ENCODE results near the gene ECHDC1.
A peak's percentile ranks its signal among the peaks of the same experiment; 100 is the strongest.
"Not testable (repeated sequence)": the region's sequence is repeated elsewhere in the genome, so short reads cannot be mapped to it uniquely, and the experiment has no call there.

ECHDC1 gene, protein sequence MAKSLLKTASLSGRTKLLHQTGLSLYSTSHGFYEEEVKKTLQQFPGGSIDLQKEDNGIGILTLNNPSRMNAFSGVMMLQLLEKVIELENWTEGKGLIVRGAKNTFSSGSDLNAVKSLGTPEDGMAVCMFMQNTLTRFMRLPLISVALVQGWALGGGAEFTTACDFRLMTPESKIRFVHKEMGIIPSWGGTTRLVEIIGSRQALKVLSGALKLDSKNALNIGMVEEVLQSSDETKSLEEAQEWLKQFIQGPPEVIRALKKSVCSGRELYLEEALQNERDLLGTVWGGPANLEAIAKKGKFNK

DNA sequence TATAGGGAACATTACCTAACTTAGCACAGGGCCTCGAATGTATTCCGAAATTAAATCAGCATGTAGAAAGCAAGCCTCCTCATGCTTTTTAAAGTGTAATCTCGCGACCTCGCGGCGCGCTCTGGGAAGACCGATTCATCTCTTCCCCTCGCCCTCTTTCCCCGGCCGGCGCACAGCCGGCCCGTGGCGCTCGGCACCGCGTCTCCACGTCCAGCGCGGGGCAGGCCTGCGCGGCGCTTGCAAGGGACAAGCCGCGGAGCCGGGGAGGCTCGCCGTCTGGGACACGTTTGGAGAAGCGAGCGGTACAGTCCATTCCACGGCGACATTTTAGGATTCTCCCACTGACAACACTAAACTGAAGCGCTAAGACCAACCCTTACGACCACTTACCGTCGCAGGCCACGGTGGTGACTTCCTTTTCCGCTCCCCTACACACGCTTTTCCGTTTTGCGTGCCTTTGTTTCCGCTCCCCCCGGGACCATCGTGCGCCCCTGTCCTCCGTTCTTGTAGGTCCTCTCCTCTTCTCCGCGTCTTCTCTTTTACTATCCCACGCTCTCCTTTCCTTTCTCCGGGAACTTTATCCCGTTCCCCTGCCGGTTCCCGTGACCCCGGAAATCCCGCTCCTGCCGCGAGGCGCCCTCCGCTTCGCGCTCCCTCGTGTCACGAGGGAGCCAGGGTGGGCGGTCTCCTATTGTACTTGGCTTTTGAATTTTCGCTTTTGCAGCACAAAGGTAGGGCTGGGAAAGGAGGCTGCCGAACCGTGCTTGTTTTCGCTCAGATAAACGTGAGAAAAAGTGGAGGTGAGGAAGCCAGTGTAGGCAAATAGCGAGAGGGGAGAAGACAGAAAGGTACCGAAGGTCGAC lies at the start of gene ECHDC1:
TSS of gene ECHDC1 (minus strand) at position 664 of the 863 bp plus-strand sequence. CDS start 12,581 bp downstream, outside the sequence.
- DNase-seq, result peak; percentile 67

DNA sequence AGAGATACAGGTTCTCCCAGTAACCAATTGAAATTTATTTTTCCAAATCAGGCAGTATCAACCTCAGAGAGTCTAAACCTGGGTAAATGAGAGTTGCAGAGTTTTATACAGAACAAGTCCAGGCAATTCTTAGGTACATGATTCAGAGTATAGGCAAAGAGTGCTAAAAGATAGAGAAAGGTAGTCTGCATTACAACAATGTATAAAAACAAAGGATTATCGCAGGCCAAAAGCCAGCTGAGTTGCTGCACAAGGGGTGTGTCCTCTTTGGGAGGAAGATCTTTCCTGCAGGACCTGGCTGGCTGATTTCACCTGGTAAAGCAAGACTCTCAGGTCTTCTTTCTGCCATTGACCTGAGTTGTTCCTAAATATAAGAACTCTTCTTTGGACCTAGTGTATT lies 48.9 kb upstream of the ECHDC1 start:
- no peak for DNase-seq

DNA sequence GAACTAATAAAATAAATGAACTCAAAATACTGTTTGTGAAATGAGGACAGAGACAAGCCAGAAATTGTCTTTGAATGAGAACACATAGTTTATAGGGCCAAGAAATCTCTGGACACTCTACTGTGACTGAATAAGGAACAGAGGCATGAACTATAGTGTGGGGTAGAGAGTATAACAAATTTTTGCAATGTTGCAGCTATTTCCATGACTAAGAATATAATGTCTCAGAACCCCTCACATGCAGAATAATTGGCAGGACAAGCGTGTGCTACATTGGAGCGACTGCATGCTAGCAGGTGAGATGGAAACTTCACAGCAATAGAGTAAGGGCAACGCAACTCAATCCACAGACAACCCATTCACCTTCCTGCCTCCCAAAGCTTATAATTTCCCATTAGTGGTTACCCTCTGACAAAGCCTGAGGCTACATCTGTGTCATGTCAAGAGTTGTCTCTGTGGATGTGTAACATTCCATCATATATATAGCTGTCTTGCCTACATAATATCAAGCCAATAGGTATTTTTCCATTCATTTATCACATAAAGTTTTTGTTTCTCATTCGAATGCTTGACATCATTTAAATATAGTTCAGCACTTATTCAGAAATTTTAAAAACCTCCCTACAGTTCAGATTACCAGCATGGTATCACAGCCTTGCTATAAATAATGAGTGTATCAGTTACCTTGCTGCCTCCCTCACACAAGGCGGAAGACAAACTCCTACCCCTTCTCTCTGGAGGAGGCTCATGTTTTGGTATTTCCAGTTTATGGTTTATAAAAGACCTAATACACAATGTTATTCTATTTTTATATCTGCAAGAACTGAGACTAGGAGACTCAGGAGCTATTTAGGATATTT lies 47.9 kb upstream of the ECHDC1 start:
- no peak for DNase-seq

DNA sequence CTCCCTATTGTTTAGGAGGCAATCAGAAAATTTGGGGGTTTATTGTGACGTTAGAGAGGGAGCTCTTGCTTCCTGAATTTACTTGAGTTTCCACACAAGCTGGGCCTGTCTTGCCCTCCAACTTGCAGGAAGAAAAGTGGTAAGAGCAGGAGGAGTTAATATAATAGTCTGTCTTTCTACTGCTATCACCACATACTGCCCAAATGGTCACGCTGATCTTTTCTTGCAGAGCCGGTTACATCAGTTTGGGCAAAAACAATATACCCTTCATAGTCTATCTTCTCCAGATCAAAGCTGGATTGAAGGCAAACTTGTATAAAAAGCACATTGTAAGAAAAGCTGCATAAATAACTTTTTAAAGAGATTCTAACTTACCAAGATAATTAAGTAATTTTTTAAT lies 46.3 kb upstream of the ECHDC1 start:
- DNase-seq, result no peak

DNA sequence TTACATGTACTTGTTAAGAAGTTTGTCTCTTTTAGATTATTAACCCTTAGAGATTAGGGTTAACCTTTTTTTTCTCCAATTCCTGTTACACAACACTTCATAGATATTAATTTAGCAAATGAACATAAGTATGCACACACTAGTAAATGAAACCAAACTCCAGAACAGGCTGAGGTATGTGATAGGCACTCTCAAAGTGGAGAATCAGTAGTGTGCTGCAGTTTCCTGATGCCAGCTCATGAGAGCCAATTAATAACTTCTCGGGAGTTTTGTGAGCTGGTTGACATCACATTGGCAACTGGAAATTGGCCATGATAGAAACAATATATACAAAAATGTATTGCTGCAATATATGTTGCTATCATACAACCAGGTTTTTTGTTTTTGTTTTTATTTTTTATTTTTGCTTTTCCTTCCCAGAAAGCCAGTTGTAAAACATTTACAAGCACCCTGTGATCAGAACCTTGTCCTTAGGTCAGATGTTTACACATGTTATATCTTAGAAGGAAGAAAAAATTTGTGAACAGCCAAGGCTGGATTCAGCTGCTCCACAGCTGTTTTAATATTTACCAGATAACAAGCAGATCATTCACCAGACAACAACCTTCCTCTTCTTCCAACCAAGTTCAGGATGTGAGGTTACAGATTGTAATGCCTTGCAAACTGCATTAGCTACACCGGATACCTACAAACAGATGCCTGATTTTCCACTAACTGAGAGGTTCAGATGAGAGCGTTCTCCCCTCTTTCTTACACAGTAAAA lies 42.4 kb upstream of the ECHDC1 start:
- DNase-seq, result no peak

DNA sequence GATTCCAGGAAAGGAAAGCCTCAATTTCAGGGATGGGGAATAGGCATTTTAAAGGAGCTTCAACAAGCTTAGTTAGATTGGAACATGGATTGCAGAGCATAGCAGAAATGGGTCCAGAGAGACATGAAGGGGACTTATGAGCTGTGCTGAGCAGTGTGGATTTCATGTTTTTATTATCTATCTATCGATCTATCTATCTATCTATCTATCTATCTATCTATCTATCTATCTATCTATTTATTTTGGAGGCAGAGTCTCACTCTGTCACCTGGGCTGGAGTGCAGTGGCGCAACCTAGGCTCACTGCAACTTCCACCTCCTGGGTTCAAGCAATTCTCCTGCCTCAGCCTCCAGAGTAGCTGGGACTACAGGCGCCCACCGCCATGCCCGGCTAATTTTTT lies 41.4 kb upstream of the ECHDC1 start:
- DNase-seq, result not testable (repeated sequence)

DNA sequence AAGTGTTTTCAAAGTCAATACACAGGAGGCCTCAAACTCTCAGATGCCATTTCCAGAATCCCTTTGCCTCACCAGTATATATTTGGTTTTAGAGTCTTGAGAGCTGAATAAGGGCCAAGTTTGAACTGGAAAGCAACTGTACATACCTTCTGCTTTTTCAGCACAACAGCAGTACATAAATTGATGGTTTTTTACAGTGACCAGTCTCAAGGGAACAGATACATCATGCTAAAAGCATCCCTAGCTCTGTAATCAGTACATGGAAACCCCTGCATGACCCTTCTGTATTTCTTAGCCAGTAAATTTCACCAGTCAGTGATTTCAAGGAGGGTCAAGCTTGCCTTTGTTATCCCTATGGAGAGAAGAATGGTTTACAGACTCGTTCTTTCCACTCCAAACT lies 40.6 kb upstream of the ECHDC1 start:
- peak; percentile 79 for DNase-seq

DNA sequence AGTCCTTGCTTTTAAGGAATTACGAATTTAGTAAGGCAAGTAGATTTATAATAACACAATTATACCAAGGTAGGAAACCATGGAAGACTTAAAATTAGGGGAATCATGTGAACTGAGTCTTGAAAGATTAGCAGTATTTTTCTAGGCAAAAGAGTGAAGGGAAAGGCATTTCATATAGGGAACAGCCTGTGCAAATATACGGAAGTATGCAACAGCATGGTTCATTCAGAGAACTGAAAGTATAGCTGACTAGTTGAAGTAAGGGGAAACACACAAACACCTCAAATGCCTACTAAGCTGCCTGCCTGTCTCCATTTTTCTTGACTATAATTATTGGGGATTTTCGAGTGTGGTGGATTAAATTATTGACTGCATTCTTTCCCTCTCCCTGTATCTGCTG lies 39.0 kb upstream of the ECHDC1 start:
- DNase-seq, result no peak

DNA sequence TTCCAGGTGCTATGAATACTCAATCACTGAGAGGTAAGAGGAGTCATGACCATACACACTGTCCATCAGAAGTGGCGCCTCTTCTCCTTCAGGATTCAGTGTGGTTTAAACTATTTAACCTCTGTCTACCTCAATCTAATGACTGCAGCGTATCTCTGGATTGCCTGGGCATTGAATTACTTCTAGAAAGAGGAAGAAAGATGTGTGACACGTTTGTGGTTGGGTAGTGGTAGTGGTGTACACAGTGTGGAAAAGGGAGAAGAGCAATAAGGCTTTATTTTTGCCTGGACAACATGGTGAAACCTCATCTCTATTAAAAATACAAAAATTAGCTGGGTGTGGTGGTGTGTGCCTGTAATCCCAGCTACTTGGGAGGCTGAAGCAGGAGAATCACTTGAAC lies 38.0 kb upstream of the ECHDC1 start:
- no peak for DNase-seq

DNA sequence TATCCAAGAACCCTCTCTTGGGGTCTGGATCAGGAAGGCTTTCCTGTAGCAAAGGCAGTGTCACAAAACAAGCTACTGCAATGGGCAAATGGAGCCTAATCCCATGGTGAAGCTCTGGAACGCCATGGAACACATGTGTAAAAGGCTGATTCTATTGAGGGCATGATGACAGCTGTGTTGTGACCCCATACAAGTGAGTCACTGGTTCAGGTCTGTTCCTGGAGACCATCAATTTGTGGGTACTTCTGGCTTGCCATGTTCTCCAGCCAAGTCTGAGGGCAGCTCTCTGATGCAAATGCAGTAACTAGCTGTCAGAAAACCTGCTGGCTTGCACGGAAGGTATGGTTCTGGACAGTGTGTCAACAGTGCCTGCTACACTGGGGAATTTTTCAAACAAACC lies 33.3 kb upstream of the ECHDC1 start:
- DNase-seq, result no peak

DNA sequence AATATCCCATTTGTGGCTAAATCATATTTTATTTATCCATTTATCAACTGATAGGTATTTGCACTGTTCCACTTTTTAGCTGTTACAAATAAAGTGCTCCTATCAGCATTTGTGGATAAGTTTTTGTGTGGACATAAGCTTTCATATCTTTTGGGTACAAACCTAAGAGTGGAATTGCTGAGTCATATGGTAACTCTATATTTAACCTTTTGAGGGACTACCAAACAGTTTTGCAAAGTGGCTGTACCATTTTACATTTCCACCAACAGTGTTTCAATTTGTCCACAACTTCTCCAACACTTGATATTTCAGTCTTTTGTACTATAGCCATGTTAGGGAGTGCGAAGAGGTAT lies 23.6 kb upstream of the ECHDC1 start:
- no peak for DNase-seq

DNA sequence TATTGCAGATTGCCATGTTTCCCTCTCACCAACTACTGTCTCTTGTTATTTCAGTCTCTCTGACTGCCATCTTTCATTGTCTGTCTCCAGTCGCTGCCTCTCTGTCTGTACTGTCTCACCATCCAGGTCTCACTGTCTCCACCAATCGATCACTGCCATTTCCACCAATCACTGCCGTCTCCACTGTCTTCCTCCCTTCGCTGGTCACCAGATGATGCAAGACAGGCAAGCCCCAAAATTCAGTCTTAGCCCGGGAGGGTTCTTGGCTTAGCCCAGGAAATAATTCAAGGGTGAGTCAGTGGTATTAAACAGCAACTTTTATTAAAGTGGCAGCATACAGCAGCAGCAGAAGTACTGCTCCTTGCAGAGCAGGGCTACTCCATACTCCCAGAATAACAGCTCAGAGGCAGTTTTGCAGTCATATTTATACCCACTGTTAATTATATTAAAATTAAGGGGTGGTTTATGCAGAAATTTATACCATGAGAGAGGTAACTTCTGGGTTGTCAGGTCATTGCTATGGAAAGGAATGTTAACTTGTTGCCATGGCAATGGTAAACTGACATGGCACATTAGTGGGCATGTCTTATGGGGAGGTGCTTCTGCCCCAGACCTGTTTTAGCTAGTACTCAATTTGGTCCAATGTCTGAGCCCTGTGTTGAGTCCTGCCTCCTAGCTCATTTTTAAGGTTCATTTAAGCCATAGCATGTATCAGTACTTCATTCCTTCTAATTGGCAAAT lies 23.0 kb upstream of the ECHDC1 start:
- DNase-seq, result peak; percentile 99

DNA sequence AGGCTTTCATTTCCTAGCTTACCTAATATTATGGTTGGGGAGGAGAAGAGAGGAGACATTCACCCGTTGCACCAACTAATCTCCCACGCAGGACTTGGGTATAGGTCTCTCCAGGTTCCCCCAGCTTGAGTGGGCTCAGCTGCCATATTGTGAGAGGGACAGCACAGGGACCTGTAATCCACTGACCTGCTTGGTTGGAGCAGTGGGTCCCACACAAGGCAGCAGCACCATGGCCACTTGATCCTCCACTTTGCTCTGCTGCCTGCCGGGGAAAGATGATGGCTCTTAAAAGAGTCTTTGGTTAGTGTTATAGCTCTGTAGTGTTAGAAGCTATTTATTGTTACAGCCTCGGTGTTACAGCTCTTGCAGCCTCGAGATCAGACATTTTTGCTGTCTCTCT lies 22.5 kb upstream of the ECHDC1 start:
- DNase-seq, result no peak

DNA sequence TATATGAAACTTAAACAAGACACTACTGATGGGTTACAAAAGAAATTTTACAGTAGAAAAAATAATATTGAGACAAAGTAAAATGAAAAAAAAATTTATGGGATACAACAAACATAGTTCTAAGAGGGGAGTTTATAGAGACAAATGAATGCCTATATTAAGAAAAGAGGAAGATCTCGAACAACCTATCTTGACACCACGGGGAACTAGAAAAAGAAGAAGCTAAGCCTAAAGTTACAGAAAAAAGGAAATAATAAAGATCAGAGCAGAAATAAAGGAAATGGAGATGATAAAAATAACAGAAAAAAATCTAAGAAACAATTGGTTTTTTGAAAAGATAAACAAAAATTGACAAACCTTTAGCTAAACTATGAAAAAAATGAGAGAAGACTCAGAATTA lies 9.1 kb upstream of the ECHDC1 start:
- no peak for DNase-seq

DNA sequence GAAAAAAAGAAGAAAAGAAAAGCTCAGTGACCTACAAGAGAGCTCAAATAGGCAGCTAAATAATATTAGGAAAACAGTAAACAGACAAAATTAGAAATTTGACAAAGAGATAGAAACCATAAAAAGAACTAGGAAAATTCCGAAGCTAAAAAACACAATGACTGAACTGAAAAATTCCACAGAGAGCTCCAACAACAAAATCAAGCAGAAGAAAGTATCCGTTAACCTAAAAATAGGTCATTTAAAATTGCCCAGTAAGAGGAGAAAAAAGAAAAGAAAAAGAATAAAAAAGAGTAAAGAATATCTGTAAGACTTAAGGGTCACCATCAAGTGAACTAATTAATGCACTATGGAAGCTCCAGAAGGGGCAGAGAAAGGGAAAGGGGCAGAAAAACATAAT lies 6.6 kb upstream of the ECHDC1 start:
- no peak for DNase-seq

DNA sequence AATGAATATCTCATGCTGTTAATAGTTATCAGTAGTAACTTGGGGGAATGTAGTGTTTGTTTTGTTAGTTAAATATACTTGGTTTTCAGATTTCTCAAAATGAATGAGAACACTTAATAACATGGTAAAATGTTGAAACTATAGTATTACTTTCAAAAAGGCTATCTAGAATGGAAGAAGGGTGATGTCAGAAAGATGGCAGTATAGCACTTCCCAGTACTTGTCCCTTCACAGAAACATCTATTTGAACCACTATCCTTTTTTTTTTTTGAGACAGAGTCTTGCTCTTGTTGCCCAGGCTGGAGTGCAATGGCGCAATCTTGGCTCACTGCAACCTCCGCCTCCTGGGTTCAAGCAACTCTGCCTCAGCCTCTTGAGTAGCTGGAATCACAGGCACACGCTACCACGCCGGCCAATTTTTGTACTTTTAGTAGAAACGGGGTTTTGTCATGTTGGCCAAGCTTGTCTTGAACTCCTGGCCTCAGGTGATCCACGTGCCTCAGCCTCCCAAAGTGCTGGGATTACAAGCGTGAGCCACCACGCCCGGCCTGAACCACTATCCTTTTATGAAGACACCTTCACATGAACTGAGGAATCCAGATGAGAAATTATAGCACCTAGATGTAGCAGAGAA lies 4.7 kb upstream of the ECHDC1 start:
- DNase-seq, result no peak

DNA sequence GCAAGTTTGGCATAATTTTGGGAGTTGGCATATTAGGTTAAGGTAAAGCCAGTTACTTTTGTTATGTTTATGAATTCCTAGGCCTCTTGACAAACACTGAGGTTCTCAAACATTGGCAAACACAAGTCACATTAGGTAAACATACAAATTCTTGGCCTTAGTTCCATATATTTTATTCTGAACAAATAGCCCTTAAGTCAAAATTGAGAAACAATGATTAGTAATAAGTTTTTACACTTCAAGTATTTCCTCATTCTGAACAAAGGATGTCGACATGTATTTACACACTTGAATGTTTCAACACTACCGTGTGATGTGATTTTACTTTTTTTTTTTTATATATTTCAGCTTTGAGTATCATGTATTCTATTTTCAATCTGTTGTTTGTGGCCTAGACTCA lies 3.8 kb upstream of the ECHDC1 start:
- no peak for DNase-seq

DNA sequence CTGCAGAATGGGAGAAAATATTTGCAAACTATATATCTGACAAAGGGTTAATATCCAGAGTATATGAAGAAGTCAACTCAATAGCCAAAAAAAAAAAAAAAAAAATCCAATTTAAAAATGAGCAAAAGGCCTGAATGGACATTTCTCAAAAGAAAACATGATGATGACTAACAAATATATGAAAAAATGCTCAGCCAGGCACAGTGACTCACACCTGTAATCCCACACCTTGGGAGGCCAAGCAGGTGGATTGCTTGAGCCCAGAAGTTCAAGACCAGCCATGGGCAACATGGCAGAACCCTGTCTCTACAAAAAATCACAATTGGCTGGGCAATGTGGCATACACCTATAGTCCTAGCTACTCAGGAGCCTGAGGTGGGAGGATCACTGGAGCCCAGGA lies 2.1 kb upstream of the ECHDC1 start:
- no peak for DNase-seq

DNA sequence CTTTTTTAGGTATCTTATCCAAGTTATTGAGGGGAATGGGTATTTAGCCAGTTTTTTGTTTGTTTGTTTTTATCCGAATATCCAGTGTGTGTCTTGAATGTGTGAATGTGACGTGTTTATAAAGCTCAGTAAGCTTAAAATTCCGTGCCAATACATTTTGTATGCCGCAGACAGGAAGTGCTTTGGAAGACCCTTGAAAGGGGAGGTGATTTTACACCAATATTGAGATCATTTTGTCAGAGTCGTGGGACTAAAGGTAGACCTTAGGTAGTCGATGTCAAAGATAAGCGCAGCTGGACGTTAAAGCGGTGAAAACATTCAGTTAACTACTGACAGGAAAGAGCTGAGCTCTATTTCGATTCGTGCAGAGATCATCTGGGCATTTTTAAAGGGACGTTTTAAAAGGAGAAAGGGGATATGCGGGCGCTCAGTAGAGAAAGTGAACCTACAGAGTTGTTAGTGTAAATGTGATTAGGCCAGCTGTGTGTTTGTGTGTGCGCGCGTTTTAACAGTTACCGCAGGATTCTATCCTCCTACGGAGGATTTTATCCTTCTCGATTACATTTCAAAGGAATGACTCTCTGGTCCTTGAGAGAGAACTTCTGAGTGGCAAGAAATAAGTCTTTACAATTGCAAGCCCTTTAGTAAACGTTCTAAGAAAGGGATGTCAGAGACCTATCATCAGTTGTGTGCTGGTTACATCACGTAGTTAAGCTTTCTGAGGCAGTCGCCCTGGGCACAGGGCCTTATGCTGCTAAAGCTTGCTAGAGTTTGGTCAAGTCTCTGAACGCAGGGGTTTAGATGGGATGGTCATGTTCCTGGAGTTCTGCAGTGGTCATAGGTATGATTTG lies 625 bp upstream of the ECHDC1 start:
- DNase-seq, result peak; percentile 46

DNA sequence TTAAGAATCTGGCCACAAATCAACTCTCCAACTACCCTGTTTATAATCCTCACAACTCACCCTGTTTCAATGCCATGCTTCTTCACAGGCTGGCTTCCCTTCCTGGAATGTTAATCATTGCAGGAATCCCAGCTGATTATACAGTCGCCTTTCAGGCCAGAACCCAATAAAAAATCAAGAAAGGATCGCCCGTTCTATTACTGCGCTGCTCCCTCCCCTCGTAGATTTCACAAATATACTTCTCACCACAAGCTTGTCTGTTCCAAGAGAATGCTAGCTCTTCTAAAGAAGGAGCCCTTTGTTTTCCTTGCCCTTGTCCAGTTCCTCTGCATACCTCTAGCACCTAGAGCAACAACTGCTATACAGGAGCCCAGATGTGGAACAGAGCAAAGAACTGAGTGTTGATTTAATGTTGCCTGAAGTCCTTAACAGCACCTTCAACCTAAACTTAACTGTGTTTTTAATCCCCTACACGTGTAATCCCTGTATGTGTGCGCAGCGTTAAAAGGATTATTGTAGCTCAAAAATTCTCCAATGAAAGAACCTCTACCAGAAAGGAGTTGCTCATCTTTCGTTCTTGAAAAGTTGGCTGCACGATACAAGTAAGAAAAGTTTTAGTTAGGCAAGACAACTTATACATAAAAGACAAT lies 988 bp downstream of the ECHDC1 start:
- peak; percentile 58 for DNase-seq
